K562 (cell line): ENCODE results near the gene PRPSAP1. TPM values are rescaled to one million over a fixed set of nuclear protein-coding genes. Genes with fewer than 3 reads are reported as not detected.

Experiments
- ATAC-seq: fragments of 200-7000 bp; cut with Tn5 transposase; 3 replicates; pipeline ENCODE4 v1.9.1; 2020; ENCODE audit warnings: moderate library complexity
- BruUV-seq: library from RNA; stranded (reverse); fragments of 400-500 nt; replicated peaks from 2 replicates; lab custom pipeline; 2021; lab: Mats Ljungman, UMichigan
- CTCF ChIA-PET: fragments of 300-600 bp; formaldehyde crosslinking; extraction: SDS; loops from one replicate; lab custom pipeline; 2021; ENCODE audit warnings: low intra/inter-chr PET ratio; lab: Yijun Ruan, JAX
- POLR2A ChIA-PET: fragments of 300-600, 350-650 bp; sonication (Branson Sonifier 250); formaldehyde crosslinking; extraction: SDS; loops from one replicate; lab custom pipeline; 2021; ENCODE audit warnings: antibody characterized with exemption, inconsistent platforms; lab: Yijun Ruan, JAX
- DNase-seq, 4 experiments: peaks; one replicate each; pipeline versions ENCODE4 v3.0.0 to v3.0.0-alpha.2; 2011 to 2018; ENCODE audit warnings: low spot score in 3 of 4, mixed read lengths in 3 of 4; ENCODE audit errors: extremely low read depth in 1 of 4
- FAIRE-seq: peaks from 2 replicates; lab custom pipeline; 2011; peaks lifted over from hg19 to GRCh38; lab: Jason Lieb, UNC
- H2AFZ ChIP-seq: 2 replicates; pipeline ENCODE4 v1.6.0; 2011; ENCODE audit warnings: low read depth, low read length, control low read depth, inconsistent platforms
- H3K27ac ChIP-seq: fragments of 200-600 bp; 3 replicates; pipeline ENCODE4 v1.8.0; 2011; ENCODE audit warnings: low read depth, mild to moderate bottlenecking, control low read depth, inconsistent platforms, low read length, moderate library complexity, mixed read lengths; ENCODE audit errors: extremely low read depth
- H3K27me3 ChIP-seq, 2 experiments: fragments of 300-600 bp in 1 of 2; 2 replicates in 1 of 2; 3 replicates in 1 of 2; pipeline versions ENCODE4 v1.6.0 to v1.8.0; 2011; ENCODE audit warnings: inconsistent platforms in 2 of 2, low read length in 2 of 2, mild to moderate bottlenecking in 1 of 2, mixed read lengths in 1 of 2, moderate library complexity in 1 of 2; ENCODE audit not compliant: control insufficient read depth in 2 of 2, insufficient read depth in 2 of 2
- H3K36me3 ChIP-seq: fragments of 300-600 bp; 3 replicates; pipeline ENCODE4 v1.8.0; 2011; ENCODE audit warnings: mild to moderate bottlenecking, low read length, inconsistent platforms; ENCODE audit not compliant: control insufficient read depth, insufficient read depth
- H3K4me1 ChIP-seq, 2 experiments: fragments of 200-600 bp in 1 of 2; replicated peaks in 1 of 2; 2 replicates in 1 of 2; 3 replicates in 1 of 2; pipeline versions ENCODE4 v1.5.1 to v1.8.0; 2011; ENCODE audit warnings: inconsistent platforms in 2 of 2, low read length in 2 of 2, mild to moderate bottlenecking in 1 of 2, mixed read lengths in 1 of 2, moderate library complexity in 1 of 2; ENCODE audit not compliant: control insufficient read depth in 2 of 2, insufficient read depth in 2 of 2
- H3K4me2 ChIP-seq: 2 replicates; pipeline ENCODE4 v1.6.1; 2011; ENCODE audit warnings: low read length, control low read depth, inconsistent platforms, mixed read lengths; ENCODE audit not compliant: insufficient read depth
- H3K4me3 ChIP-seq: fragments of 200-600 bp; sonication (generic), shearing (Covaris generic); 2 replicates; pipeline ENCODE4 v1.5.1; 2016; ENCODE audit warnings: control low read depth, inconsistent platforms
- H3K79me2 ChIP-seq: fragments of 200-600 bp; 3 replicates; pipeline ENCODE4 v1.8.0; 2011; ENCODE audit warnings: low read length, inconsistent platforms; ENCODE audit not compliant: control insufficient read depth, insufficient read depth
- H3K9ac ChIP-seq, 2 experiments: 2 replicates each; pipeline versions ENCODE4 v1.6.0 to v1.6.1; 2011; ENCODE audit warnings: low read depth in 2 of 2, low read length in 2 of 2, control low read depth in 1 of 2, inconsistent platforms in 1 of 2, mild to moderate bottlenecking in 1 of 2, mixed read lengths in 1 of 2; ENCODE audit not compliant: insufficient read depth in 1 of 2
- H3K9me1 ChIP-seq: one replicate; pipeline ENCODE4 v1.6.0; 2011; ENCODE audit warnings: inconsistent platforms, mild to moderate bottlenecking, low read length, moderate library complexity; ENCODE audit not compliant: control insufficient read depth, insufficient read depth
- H3K9me3 ChIP-seq: replicated peaks from 2 replicates; pipeline ENCODE4 v1.5.1; 2011; ENCODE audit warnings: low read depth, low read length, inconsistent platforms; ENCODE audit not compliant: control insufficient read depth, insufficient read depth
- H4K20me1 ChIP-seq: replicated peaks from 2 replicates; pipeline ENCODE4 v1.6.1; 2011; ENCODE audit warnings: low read length, inconsistent platforms, mixed read lengths; ENCODE audit not compliant: control insufficient read depth, insufficient read depth
- BHLHE40 ChIP-seq: IDR thresholded peaks from 2 replicates; pipeline ENCODE4 v1.6.1; 2011; ENCODE audit warnings: low read length, improper control_type of control experiment
- MBD1 ChIP-seq: fragments of 250-450 bp; sonication (Bioruptor Pico); IDR thresholded peaks from 2 replicates; pipeline ENCODE4 v1.8.0; 2022; ENCODE audit warnings: inconsistent platforms
- NFE2 ChIP-seq: IDR thresholded peaks from 2 replicates; pipeline ENCODE4 v1.6.1; 2014; ENCODE audit warnings: antibody characterized with exemption, low read depth
- PATZ1 ChIP-seq: fragments of 250-450 bp; sonication (Bioruptor Pico); IDR thresholded peaks from 2 replicates; pipeline ENCODE4 v1.5.0; 2020; ENCODE audit warnings: mild to moderate bottlenecking, borderline replicate concordance
- PRDM10 ChIP-seq: fragments of 450-650 bp; IDR thresholded peaks from 2 replicates; pipeline ENCODE4 v1.6.1; 2018; ENCODE audit not compliant: partially characterized antibody
- USF1 ChIP-seq: sonication (generic); formaldehyde crosslinking; IDR thresholded peaks from 2 replicates; pipeline ENCODE4 v1.9.0; 2022; ENCODE audit warnings: mild to moderate bottlenecking, missing genetic modification reagents
- ZBED1 ChIP-seq: IDR thresholded peaks from 2 replicates; pipeline ENCODE4 v1.6.1; 2014
- ZNF143 ChIP-seq: sonication (generic); formaldehyde crosslinking; IDR thresholded peaks from 2 replicates; pipeline ENCODE4 v1.9.0; 2022; ENCODE audit warnings: mild to moderate bottlenecking, missing genetic modification reagents
- ZNF217 ChIP-seq: sonication (generic); formaldehyde crosslinking; IDR thresholded peaks from 2 replicates; pipeline ENCODE4 v1.8.0; 2022; ENCODE audit warnings: mild to moderate bottlenecking, missing genetic modification reagents
- ZNF253 ChIP-seq: fragments of 250-450 bp; sonication (Bioruptor Pico); conservative IDR thresholded peaks from 2 replicates; pipeline ENCODE4 v1.6.1; 2021; ENCODE audit warnings: mild to moderate bottlenecking
- ZNF79 ChIP-seq: fragments of 250-450 bp; sonication (Bioruptor Pico); IDR thresholded peaks from 2 replicates; pipeline ENCODE4 v1.4.0; 2020; ENCODE audit warnings: low read depth, mild to moderate bottlenecking, moderate library complexity
- ZZZ3 ChIP-seq: fragments of 450-650 bp; IDR thresholded peaks from 2 replicates; pipeline ENCODE4 v1.6.1; 2016; ENCODE audit warnings: antibody characterized with exemption, mild to moderate bottlenecking, moderate library complexity
- WGBS: fragments of 100-300 bp; shearing (Covaris generic); methylation state at CpG from one replicate; pipeline ENCODE4 v1.1.6; 2016; ENCODE audit warnings: low coverage, mixed read lengths; ENCODE audit not compliant: insufficient coverage; ENCODE audit errors: missing lambda C conversion rate; 5-methylcytosine and 5-hydroxymethylcytosine counted together
- in situ Hi-C: fragments of 300-500 bp; cut with MboI; formaldehyde crosslinking; loops from 4 replicates; pipeline ENCODE4 v1.15.0; 2018; ENCODE audit warnings: inconsistent platforms, mixed read lengths
- intact Hi-C: fragments of 100-400 bp; cut with micrococcal nuclease; formaldehyde crosslinking; loops from 2 replicates; pipeline ENCODE4 v1.14.2; 2022
- polyA plus RNA-seq, 8 experiments: library from polyadenylated mRNA; depleted of rRNA in 4 of 8; stranded (reverse) in 5 of 8; unstranded in 3 of 8; fragments of >200 nt; fragmentation: Nextera tagmentation in 2 of 8; fragmentation: Illumina TruSeq in 1 of 8; extraction: Ambion mirVana in 2 of 8; extraction: Trizol in 1 of 8; gene quantifications; 2 replicates each; pipeline versions ENCODE4 v1.2.1 to v1.2.3, GENCODE V29; 2011 to 2014; ENCODE audit warnings: inconsistent platforms in 1 of 8, missing spikeins in 1 of 8
- total RNA-seq, 7 experiments: library from RNA; depleted of rRNA in 6 of 7; stranded (reverse); fragments of >200 nt in 6 of 7; fragmentation: Illumina TruSeq in 2 of 7; extraction: Trizol in 2 of 7; gene quantifications; 2 replicates each; pipeline versions ENCODE4 v1.2.1 to v1.2.3, GENCODE V29; 2011 to 2021; ENCODE audit warnings: low replicate concordance in 1 of 7

Gene PRPSAP1
- total and polyA plus RNA-seq, 9 of the 15 experiments (the other 6 are each of a cell fraction or from before 2014, with no cell fraction given), result 21.9 to 77.1 (median 40.8) TPM

- DNase-seq, result peak in 2 of 4 experiments; percentile 34 to 35
- H3K4me3 ChIP-seq, result no peak overlapping the region
- no peak overlapping the region for H3K4me2 ChIP-seq
- no peaks in the 10 kb centered on the region for H4K20me1 ChIP-seq
- TSS peak; percentile 30 for BruUV-seq
- 87% methylated on average over 16 of the region's 16 CpGs for WGBS
- H2AFZ ChIP-seq, result no peak overlapping the region
- peaks cover 9 to 42% of the 10 kb centered on the region in 2 experiments for H3K4me1 ChIP-seq
- peaks cover 29% of the 10 kb centered on the region for H3K79me2 ChIP-seq
- POLR2A ChIA-PET, result interaction anchor here (0.5 to 3.1 kb wide), 11 partner anchors 8 to 309 kb away, joined by 3 to 13 read pairs (median 3); no protein-coding TSS in a partner anchor
- no peak for FAIRE-seq
- in situ Hi-C loops, result no loop called here
- H3K9me1 ChIP-seq, result no peaks in the 10 kb centered on the region
- no peak overlapping the region for H3K27ac ChIP-seq
- CTCF ChIA-PET, result no interaction called here
- H3K27me3 ChIP-seq, result no peaks in the 10 kb centered on the region
- H3K9ac ChIP-seq, result peak overlapping the region in 1 of 2 experiments; percentile 74; a peak in 2 of 4 replicates
- peaks cover 60% of the 10 kb centered on the region for H3K36me3 ChIP-seq
- no peaks in the 10 kb centered on the region for H3K9me3 ChIP-seq
- intact Hi-C loops, result no loop called here
- ATAC-seq, result no peak
- TF ChIP-seq BHLHE40 (no peak), MBD1 (CRISPR knock-in tag) (no peak), ZBED1 (no peak), NFE2 (no peak), PATZ1 (CRISPR knock-in tag) (no peak), ZNF253 (no peak), ZZZ3 (no peak), USF1 (CRISPR knock-in tag) (no peak), ZNF79 (CRISPR knock-in tag) (no peak), ZNF143 (CRISPR knock-in tag) (no peak), ZNF217 (CRISPR knock-in tag) (no peak), PRDM10 (no peak)
Observed at GRCh38 chr17:76388966-76389888, 35.5 kb upstream of the PRPSAP1 start.
